ENCODE data around the gene RETREG2.

DNA sequence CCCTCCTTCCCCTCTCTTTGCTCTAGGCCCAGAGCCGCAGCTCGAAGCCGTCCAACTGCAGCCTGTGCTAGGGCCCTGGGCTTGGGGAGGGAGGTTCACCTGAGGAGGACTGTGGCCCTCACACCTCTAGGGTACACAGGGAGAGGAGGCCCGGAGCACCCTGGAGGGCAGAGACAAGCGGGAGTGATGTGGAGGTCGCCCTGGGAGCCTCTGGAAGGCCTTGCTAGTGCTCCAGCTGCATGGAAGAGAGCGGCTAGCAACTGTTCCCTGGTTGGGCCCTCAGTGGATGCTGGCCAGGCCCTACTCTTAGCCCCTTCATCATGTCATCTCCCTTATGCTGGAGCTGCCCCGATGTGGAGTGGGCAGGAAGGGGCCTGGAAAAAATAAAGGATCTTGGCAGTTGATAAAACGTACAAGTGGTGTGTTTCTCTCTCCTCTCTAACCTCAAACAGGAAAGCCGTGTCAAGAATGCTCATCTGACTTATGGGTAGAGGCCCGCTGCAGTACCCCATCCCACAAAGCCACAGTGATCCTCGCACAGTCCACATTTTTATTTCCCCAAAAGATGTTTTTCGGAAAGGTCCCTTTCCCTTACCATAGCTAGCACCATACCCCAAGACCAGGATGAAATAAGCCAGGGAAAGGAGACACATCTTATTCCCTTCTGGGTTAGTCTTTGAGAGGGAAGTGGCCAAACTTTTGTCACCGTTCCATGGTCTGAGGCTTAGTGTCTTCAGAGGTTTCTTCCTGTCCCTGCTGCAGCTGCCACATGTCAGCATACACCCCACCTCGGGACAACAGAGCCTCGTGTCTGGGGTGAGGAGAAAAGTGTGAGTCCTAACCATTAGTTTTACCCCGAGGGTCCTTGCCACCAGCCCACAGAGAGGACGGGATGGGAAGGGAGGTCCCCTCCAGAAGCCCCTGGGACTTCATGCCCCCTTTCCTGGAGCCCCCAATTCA is 31.4 kb downstream of the RETREG2 start:
- TF ChIP-seq, protein P1, sequence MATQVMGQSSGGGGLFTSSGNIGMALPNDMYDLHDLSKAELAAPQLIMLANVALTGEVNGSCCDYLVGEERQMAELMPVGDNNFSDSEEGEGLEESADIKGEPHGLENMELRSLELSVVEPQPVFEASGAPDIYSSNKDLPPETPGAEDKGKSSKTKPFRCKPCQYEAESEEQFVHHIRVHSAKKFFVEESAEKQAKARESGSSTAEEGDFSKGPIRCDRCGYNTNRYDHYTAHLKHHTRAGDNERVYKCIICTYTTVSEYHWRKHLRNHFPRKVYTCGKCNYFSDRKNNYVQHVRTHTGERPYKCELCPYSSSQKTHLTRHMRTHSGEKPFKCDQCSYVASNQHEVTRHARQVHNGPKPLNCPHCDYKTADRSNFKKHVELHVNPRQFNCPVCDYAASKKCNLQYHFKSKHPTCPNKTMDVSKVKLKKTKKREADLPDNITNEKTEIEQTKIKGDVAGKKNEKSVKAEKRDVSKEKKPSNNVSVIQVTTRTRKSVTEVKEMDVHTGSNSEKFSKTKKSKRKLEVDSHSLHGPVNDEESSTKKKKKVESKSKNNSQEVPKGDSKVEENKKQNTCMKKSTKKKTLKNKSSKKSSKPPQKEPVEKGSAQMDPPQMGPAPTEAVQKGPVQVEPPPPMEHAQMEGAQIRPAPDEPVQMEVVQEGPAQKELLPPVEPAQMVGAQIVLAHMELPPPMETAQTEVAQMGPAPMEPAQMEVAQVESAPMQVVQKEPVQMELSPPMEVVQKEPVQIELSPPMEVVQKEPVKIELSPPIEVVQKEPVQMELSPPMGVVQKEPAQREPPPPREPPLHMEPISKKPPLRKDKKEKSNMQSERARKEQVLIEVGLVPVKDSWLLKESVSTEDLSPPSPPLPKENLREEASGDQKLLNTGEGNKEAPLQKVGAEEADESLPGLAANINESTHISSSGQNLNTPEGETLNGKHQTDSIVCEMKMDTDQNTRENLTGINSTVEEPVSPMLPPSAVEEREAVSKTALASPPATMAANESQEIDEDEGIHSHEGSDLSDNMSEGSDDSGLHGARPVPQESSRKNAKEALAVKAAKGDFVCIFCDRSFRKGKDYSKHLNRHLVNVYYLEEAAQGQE (IDR thresholded peaks at IDR 0.05; ENCODE audit: low read depth) = no peak
- TF ChIP-seq EZH2 (IDR thresholded peaks at IDR 0.05) (no peak), JUND (IDR thresholded peaks at IDR 0.05) (no peak), SRF (IDR thresholded peaks at IDR 0.05; ENCODE audit: low read depth) (no peak), EGR1 (IDR thresholded peaks at IDR 0.05; ENCODE audit: low read depth) (no peak)
- TF ChIP-seq, protein P2, sequence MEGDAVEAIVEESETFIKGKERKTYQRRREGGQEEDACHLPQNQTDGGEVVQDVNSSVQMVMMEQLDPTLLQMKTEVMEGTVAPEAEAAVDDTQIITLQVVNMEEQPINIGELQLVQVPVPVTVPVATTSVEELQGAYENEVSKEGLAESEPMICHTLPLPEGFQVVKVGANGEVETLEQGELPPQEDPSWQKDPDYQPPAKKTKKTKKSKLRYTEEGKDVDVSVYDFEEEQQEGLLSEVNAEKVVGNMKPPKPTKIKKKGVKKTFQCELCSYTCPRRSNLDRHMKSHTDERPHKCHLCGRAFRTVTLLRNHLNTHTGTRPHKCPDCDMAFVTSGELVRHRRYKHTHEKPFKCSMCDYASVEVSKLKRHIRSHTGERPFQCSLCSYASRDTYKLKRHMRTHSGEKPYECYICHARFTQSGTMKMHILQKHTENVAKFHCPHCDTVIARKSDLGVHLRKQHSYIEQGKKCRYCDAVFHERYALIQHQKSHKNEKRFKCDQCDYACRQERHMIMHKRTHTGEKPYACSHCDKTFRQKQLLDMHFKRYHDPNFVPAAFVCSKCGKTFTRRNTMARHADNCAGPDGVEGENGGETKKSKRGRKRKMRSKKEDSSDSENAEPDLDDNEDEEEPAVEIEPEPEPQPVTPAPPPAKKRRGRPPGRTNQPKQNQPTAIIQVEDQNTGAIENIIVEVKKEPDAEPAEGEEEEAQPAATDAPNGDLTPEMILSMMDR (IDR thresholded peaks at IDR 0.05 in 2 of 3, conservative IDR thresholded peaks at IDR 0.05 in 1 of 3; ENCODE audit: borderline replicate concordance in 1 of 3, insufficient read depth in 1 of 3, low read depth in 2 of 3, low read length in 2 of 3) = no peak

Data from HCT116 (cell line).